ENCODE results near the gene ZNF136. TPM values are rescaled to one million over a fixed set of nuclear protein-coding genes. Genes with fewer than 3 reads are reported as not detected.

ZNF136 gene
- total and polyA plus RNA-seq, 2 experiments from 2014 or later, result 5.6 to 6.7 TPM

- no peak for TF ChIP-seq ZNF462 (CRISPR knock-in tag; IDR thresholded peaks at IDR 0.05)
- no peak for TF ChIP-seq ZNF331 (CRISPR knock-in tag; IDR thresholded peaks at IDR 0.05; ENCODE audit: low read depth)
- TF ChIP-seq REST (IDR thresholded peaks at IDR 0.05; ENCODE audit: unreplicated experiment), result no peak
- no peak for TF ChIP-seq JUNB (IDR thresholded peaks at IDR 0.05; ENCODE audit: unreplicated experiment)
- TF ChIP-seq ZNF114 (CRISPR knock-in tag; IDR thresholded peaks at IDR 0.05), result no peak
- no peak for TF ChIP-seq ETS1 (IDR thresholded peaks at IDR 0.05)
- TF ChIP-seq POLR2AphosphoS5 (IDR thresholded peaks at IDR 0.05; ENCODE audit: low read depth), result no peak
- TF ChIP-seq EZH2phosphoT487 (IDR thresholded peaks at IDR 0.05; ENCODE audit: unreplicated experiment), result no peak
- TF ChIP-seq EZH2 (IDR thresholded peaks at IDR 0.05; ENCODE audit: low read depth, unreplicated experiment), result no peak
- no peak for TF ChIP-seq NANOG (IDR thresholded peaks at IDR 0.05; ENCODE audit: borderline replicate concordance)
These were observed 21.5 kb upstream of the ZNF136 start (continued) for GRCh38 chr19:12141405-12141736.

All from GM23338 (cell line).